ENCODE data around the gene PEAK1. TPM values are rescaled to one million over a fixed set of nuclear protein-coding genes. Genes with fewer than 3 reads are reported as not detected.

PEAK1 gene
- total RNA-seq, 1 experiment from 2014 or later, result 13.8 TPM

DNA sequence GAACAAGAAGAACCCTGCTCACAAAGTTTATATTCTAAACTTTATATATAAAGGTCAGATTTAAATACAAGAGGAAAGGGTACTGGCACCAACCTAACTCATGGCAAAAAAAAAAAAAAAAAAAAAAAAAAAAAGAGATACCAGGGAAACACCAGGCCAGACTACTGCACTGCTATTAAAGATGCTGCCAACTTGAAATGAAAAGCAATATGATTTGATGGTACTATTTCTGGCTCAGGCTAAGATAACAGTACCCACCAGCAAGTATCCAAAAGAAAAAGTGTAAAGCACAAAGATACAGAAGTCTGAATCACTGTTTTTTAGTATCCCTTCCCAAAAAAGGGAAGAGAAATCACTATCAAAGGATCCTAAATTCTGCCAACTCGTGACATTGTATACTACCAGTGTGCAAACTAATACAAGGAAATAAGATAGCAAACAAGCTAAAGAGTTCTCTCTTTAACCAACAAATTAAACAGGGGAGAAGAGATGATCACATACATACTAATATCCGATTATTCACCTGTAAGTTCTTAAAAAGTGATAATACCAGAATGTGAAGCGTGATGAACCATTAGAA, 28.4 kb downstream of the PEAK1 start:
- H3K4me2 ChIP-seq (ENCODE audit: low read length), result no peak overlapping the region
- H3K4me3 ChIP-seq (ENCODE audit: low read length), result no peak overlapping the region
- peaks cover 5% of the 10 kb centered on the region for H3K79me2 ChIP-seq (ENCODE audit: low read length)
- intact Hi-C loops (cut with micrococcal nuclease), result no loop called here
- POLR2A ChIA-PET (ENCODE audit: unreplicated experiment), result no interaction called here
- no peaks in the 10 kb centered on the region for H3F3A ChIP-seq (ENCODE audit: low read length, unreplicated experiment)
- H3K36me3 ChIP-seq (ENCODE audit: low read depth, low read length), result no peaks in the 10 kb centered on the region
- H4K20me1 ChIP-seq (ENCODE audit: low read length), result no peaks in the 10 kb centered on the region
- TF ChIP-seq EZH2phosphoT487 (IDR thresholded peaks at IDR 0.05; ENCODE audit: borderline replicate concordance, low read length) (no peak), EZH2 (IDR thresholded peaks at IDR 0.05; ENCODE audit: low read length, unreplicated experiment) (no peak), CTCF (conservative IDR thresholded peaks at IDR 0.05; ENCODE audit: low read depth, low read length) (no peak)
- no peaks in the 10 kb centered on the region for H3K27me3 ChIP-seq (ENCODE audit: low read length)
- no TSS peak for BruUV-seq (replicated peaks)
- CTCF ChIA-PET, result no interaction called here
- no peak overlapping the region for H3K9ac ChIP-seq (ENCODE audit: low read length)
- no peaks in the 10 kb centered on the region for H3K9me2 ChIP-seq (replicated peaks; ENCODE audit: low read length)
- ATAC-seq (no peak), DNase-seq (no peak)
- no peak overlapping the region for H3K27ac ChIP-seq (ENCODE audit: low read length)
- H3K9me3 ChIP-seq (ENCODE audit: low read length), result no peaks in the 10 kb centered on the region
- no peak overlapping the region for H2AFZ ChIP-seq (ENCODE audit: low read length)
- no peaks in the 10 kb centered on the region for H3K4me1 ChIP-seq (ENCODE audit: insufficient read depth, low read length)

DNA sequence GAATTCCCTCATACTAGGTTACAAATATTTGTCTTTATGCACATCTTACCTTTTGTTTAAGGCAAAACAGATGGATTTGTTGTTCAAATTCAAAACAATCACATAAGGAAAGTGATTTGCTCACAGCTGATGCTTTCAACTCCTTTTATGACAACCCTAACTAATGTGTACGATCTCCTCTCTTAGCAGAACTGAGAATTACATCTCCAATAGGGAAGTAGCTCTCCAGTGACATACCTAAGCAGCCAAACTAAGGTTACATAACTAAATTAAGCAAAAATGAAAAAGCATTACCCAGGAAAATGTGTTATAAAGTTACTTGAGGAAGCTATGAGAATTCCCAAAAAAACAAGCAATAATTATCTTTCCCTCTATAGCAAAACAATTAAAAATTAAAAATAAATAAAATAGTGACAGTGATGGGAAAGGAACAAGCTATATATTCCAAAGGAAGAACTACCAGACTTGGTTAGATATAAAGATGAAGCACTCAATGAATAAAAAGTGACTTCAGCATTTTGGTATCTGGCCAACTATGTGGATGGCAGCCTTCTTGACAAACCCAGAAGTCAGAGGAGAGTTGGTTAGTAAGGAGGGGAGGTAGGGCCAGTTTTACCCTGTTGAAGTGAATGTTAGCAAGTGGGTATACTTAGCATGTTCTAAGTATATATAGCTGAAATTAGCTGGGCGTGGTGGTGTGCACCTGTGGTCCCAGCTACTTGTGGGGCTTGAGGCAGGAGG, 32.4 kb downstream of the PEAK1 start:
- no peaks in the 10 kb centered on the region for H4K20me1 ChIP-seq (ENCODE audit: low read length)

More for the DNA sequence above, 32.4 kb downstream of the PEAK1 start:
- H3K9ac ChIP-seq (ENCODE audit: low read length), result no peak overlapping the region
- no peak overlapping the region for H2AFZ ChIP-seq (ENCODE audit: low read length)
- BruUV-seq (replicated peaks), result no TSS peak
- no peaks in the 10 kb centered on the region for H3F3A ChIP-seq (ENCODE audit: low read length, unreplicated experiment)
- no peaks in the 10 kb centered on the region for H3K27me3 ChIP-seq (ENCODE audit: low read length)
- CTCF ChIA-PET, result no interaction called here
- no peak overlapping the region for H3K4me2 ChIP-seq (ENCODE audit: low read length)
- no peaks in the 10 kb centered on the region for H3K36me3 ChIP-seq (ENCODE audit: low read depth, low read length)
- POLR2A ChIA-PET (ENCODE audit: unreplicated experiment), result no interaction called here
- no peaks in the 10 kb centered on the region for H3K4me1 ChIP-seq (ENCODE audit: insufficient read depth, low read length)
- H3K79me2 ChIP-seq (ENCODE audit: low read length), result peaks cover 3% of the 10 kb centered on the region; the same call in 1 of the 2 replicates
- no peaks in the 10 kb centered on the region for H3K9me3 ChIP-seq (ENCODE audit: low read length)
- H3K4me3 ChIP-seq (ENCODE audit: low read length), result no peak overlapping the region
- no peak overlapping the region for H3K27ac ChIP-seq (ENCODE audit: low read length)
- DNase-seq (no peak), ATAC-seq (no peak)
- H3K9me2 ChIP-seq (replicated peaks; ENCODE audit: low read length), result no peaks in the 10 kb centered on the region
- no peak for TF ChIP-seq CTCF (conservative IDR thresholded peaks at IDR 0.05; ENCODE audit: low read depth, low read length)
- no peak for TF ChIP-seq EZH2 (IDR thresholded peaks at IDR 0.05; ENCODE audit: low read length, unreplicated experiment)
- no peak for TF ChIP-seq EZH2phosphoT487 (IDR thresholded peaks at IDR 0.05; ENCODE audit: borderline replicate concordance, low read length)
- intact Hi-C loops (cut with micrococcal nuclease), result no loop called here

All from PC-3 (cell line).